IPS-11a (cell line): Measurements from ENCODE around the gene METTL24.
"Not testable (repeated sequence)": the region's sequence is repeated elsewhere in the genome, so short reads cannot be mapped to it uniquely, and the experiment has no call there.

Experiments
- H3K4me3 ChIP-seq: one replicate; pipeline ENCODE4 v1.5.1; 2013; ENCODE audit warnings: low read depth, low read length, control low read depth

Gene METTL24

GRCh38 chr6:110363748-110364147 lies 5.6 kb upstream of the METTL24 start:
- no peak overlapping the region for H3K4me3 ChIP-seq

- no peak overlapping the region for H3K4me3 ChIP-seq
Measured at GRCh38 chr6:110360676-110361075, 2.5 kb upstream of the METTL24 start.

GRCh38 chr6:110359556-110359955 lies 1.4 kb upstream of the METTL24 start:
- H3K4me3 ChIP-seq, result no peak overlapping the region

GRCh38 chr6:110358553-110359160 lies 508 bp upstream of the METTL24 start:
- peak overlapping the region; percentile 39 for H3K4me3 ChIP-seq

GRCh38 chr6:110357298-110357663 lies 868 bp downstream of the METTL24 start:
- H3K4me3 ChIP-seq, result peak overlapping the region; percentile 39

- H3K4me3 ChIP-seq, result no peak overlapping the region
Measured at GRCh38 chr6:110356778-110357177, 1.4 kb downstream of the METTL24 start.

- no peak overlapping the region for H3K4me3 ChIP-seq
Measured at GRCh38 chr6:110355727-110356126, 2.4 kb downstream of the METTL24 start.

GRCh38 chr6:110355022-110355421 lies 3.1 kb downstream of the METTL24 start:
- H3K4me3 ChIP-seq, result no peak overlapping the region

GRCh38 chr6:110354153-110354552 lies 4.0 kb downstream of the METTL24 start:
- H3K4me3 ChIP-seq, result no peak overlapping the region

- no peak overlapping the region for H3K4me3 ChIP-seq
Measured at GRCh38 chr6:110353457-110354001, 4.6 kb downstream of the METTL24 start.

- no peak overlapping the region for H3K4me3 ChIP-seq
Measured at GRCh38 chr6:110352563-110353262, 5.4 kb downstream of the METTL24 start.

GRCh38 chr6:110351986-110352385 lies 6.2 kb downstream of the METTL24 start:
- no peak overlapping the region for H3K4me3 ChIP-seq

GRCh38 chr6:110351546-110351945 lies 6.6 kb downstream of the METTL24 start:
- H3K4me3 ChIP-seq, result no peak overlapping the region

- not testable (repeated sequence) for H3K4me3 ChIP-seq
Measured at GRCh38 chr6:110350593-110350992, 7.6 kb downstream of the METTL24 start.

- no peak overlapping the region for H3K4me3 ChIP-seq
Measured at GRCh38 chr6:110348961-110349690, 9.0 kb downstream of the METTL24 start.

- H3K4me3 ChIP-seq, result no peak overlapping the region
Measured at GRCh38 chr6:110345025-110345424, 13.1 kb downstream of the METTL24 start.

- no peak overlapping the region for H3K4me3 ChIP-seq
Measured at GRCh38 chr6:110342759-110343158, 15.4 kb downstream of the METTL24 start.

- H3K4me3 ChIP-seq, result no peak overlapping the region
Measured at GRCh38 chr6:110341663-110342596, 16.2 kb downstream of the METTL24 start.

- H3K4me3 ChIP-seq, result no peak overlapping the region
Measured at GRCh38 chr6:110341067-110341466, 17.1 kb downstream of the METTL24 start.

GRCh38 chr6:110340392-110340965 lies 17.7 kb downstream of the METTL24 start:
- H3K4me3 ChIP-seq, result no peak overlapping the region
